ENCODE data around the gene CRYL1. TPM values are rescaled to one million over a fixed set of nuclear protein-coding genes. Genes with fewer than 3 reads are reported as not detected.

The CRYL1 gene
- total and polyA plus RNA-seq, 5 donors from 2014 or later: 16.2 to 55.0 (median 53.6) TPM

- Mint-ChIP-seq H3K4me1 (peaks cover 0 to 12% (median 6%) of the 10 kb centered on the region in 4 donors), H3K27me3 (peaks cover 10% of the 10 kb centered on the region), H3K36me3 (peaks cover 29% of the 10 kb centered on the region), H3K4me3 (peak overlapping the region in 1 of 4 donors; percentile 7), H3K27ac (no peak overlapping the region), H3K9me3 (peaks cover 0 to 4% (median 0%) of the 10 kb centered on the region in 7 donors)
- DNase-seq (no peak), ATAC-seq (ENCODE audit: low read depth in 2 of 2) (no peak)
- H3K36me3 ChIP-seq (ENCODE audit: control insufficient read depth, insufficient read depth, low read length): no peaks in the 10 kb centered on the region
- H3K27me3 ChIP-seq (ENCODE audit: control insufficient read depth, insufficient read depth, low read length): no peaks in the 10 kb centered on the region
- H3K27ac ChIP-seq (ENCODE audit: insufficient read depth, low read length, poor library complexity, severe bottlenecking): no peak overlapping the region
- H3K9me3 ChIP-seq (ENCODE audit: control insufficient read depth in 2 of 2, low read length in 2 of 2): no peaks in the 10 kb centered on the region
- H3K4me1 ChIP-seq (ENCODE audit: control insufficient read depth, insufficient read depth, low read length, poor library complexity, severe bottlenecking): peaks cover 7% of the 10 kb centered on the region
- no peak overlapping the region for H3K4me3 ChIP-seq (ENCODE audit: low read depth, low read length)
These were observed 124.9 kb downstream of the CRYL1 start for GRCh38 chr13:20400774-20401173.

GRCh38 chr13:20399961-20400360 is 125.7 kb downstream of the CRYL1 start:
- no peak for ATAC-seq (ENCODE audit: low read depth in 2 of 2)
- Mint-ChIP-seq H3K36me3 (peaks cover 29% of the 10 kb centered on the region), H3K27ac (peak overlapping the region; percentile 28 to 63 (median 33)), H3K4me3 (no peak overlapping the region), H3K4me1 (peaks cover 0 to 12% (median 6%) of the 10 kb centered on the region in 4 donors), H3K9me3 (peaks cover 0 to 4% (median 0%) of the 10 kb centered on the region in 7 donors), H3K27me3 (peaks cover 10% of the 10 kb centered on the region)
- Histone ChIP-seq H3K9me3 (ENCODE audit: control insufficient read depth in 2 of 2, low read length in 2 of 2) (no peaks in the 10 kb centered on the region), H3K4me3 (ENCODE audit: low read depth, low read length) (no peak overlapping the region), H3K27me3 (ENCODE audit: control insufficient read depth, insufficient read depth, low read length) (no peaks in the 10 kb centered on the region), H3K4me1 (ENCODE audit: control insufficient read depth, insufficient read depth, low read length, poor library complexity, severe bottlenecking) (peaks cover 7% of the 10 kb centered on the region), H3K27ac (ENCODE audit: insufficient read depth, low read length, poor library complexity, severe bottlenecking) (no peak overlapping the region), H3K36me3 (ENCODE audit: control insufficient read depth, insufficient read depth, low read length) (no peaks in the 10 kb centered on the region)
- DNase-seq: no peak

GRCh38 chr13:20399515-20399914 is 126.1 kb downstream of the CRYL1 start:
- Mint-ChIP-seq H3K4me1 (peaks cover 0 to 12% (median 6%) of the 10 kb centered on the region in 4 donors), H3K27me3 (peaks cover 10% of the 10 kb centered on the region), H3K27ac (peak overlapping the region in 1 of 3 donors; percentile 74), H3K9me3 (peaks cover 0 to 4% (median 0%) of the 10 kb centered on the region in 7 donors), H3K4me3 (no peak overlapping the region), H3K36me3 (peaks cover 26% of the 10 kb centered on the region)
- no peak overlapping the region for H3K4me3 ChIP-seq (ENCODE audit: low read depth, low read length)
- H3K27me3 ChIP-seq (ENCODE audit: control insufficient read depth, insufficient read depth, low read length): no peaks in the 10 kb centered on the region
- peaks cover 7% of the 10 kb centered on the region for H3K4me1 ChIP-seq (ENCODE audit: control insufficient read depth, insufficient read depth, low read length, poor library complexity, severe bottlenecking)
- ATAC-seq (ENCODE audit: low read depth in 2 of 2) (no peak), DNase-seq (no peak)
- no peak overlapping the region for H3K27ac ChIP-seq (ENCODE audit: insufficient read depth, low read length, poor library complexity, severe bottlenecking)
- H3K9me3 ChIP-seq (ENCODE audit: control insufficient read depth in 2 of 2, low read length in 2 of 2): no peaks in the 10 kb centered on the region
- no peaks in the 10 kb centered on the region for H3K36me3 ChIP-seq (ENCODE audit: control insufficient read depth, insufficient read depth, low read length)

- Mint-ChIP-seq H3K27ac (no peak overlapping the region), H3K9me3 (peaks cover 0 to 4% (median 0%) of the 10 kb centered on the region in 7 donors), H3K4me3 (no peak overlapping the region), H3K4me1 (peaks cover 0 to 12% (median 6%) of the 10 kb centered on the region in 4 donors), H3K36me3 (peaks cover 15% of the 10 kb centered on the region), H3K27me3 (peaks cover 10% of the 10 kb centered on the region)
- ATAC-seq (ENCODE audit: low read depth in 2 of 2): no peak
- no peak overlapping the region for H3K27ac ChIP-seq (ENCODE audit: insufficient read depth, low read length, poor library complexity, severe bottlenecking)
- no peak for DNase-seq
- no peaks in the 10 kb centered on the region for H3K36me3 ChIP-seq (ENCODE audit: control insufficient read depth, insufficient read depth, low read length)
- H3K27me3 ChIP-seq (ENCODE audit: control insufficient read depth, insufficient read depth, low read length): no peaks in the 10 kb centered on the region
- H3K9me3 ChIP-seq (ENCODE audit: control insufficient read depth in 2 of 2, low read length in 2 of 2): no peaks in the 10 kb centered on the region
- H3K4me1 ChIP-seq (ENCODE audit: control insufficient read depth, insufficient read depth, low read length, poor library complexity, severe bottlenecking): peaks cover 7% of the 10 kb centered on the region
- H3K4me3 ChIP-seq (ENCODE audit: low read depth, low read length): no peak overlapping the region
These were observed 127.2 kb downstream of the CRYL1 start for GRCh38 chr13:20398459-20398858.

GRCh38 chr13:20397896-20398295 is 127.8 kb downstream of the CRYL1 start:
- Mint-ChIP-seq H3K4me3 (no peak overlapping the region), H3K9me3 (peaks cover 0 to 4% (median 0%) of the 10 kb centered on the region in 7 donors), H3K4me1 (peaks cover 0 to 12% (median 6%) of the 10 kb centered on the region in 4 donors), H3K27ac (no peak overlapping the region), H3K27me3 (peaks cover 10% of the 10 kb centered on the region), H3K36me3 (peaks cover 14% of the 10 kb centered on the region)
- no peak for ATAC-seq (ENCODE audit: low read depth in 2 of 2)
- Histone ChIP-seq H3K4me1 (ENCODE audit: control insufficient read depth, insufficient read depth, low read length, poor library complexity, severe bottlenecking) (peaks cover 7% of the 10 kb centered on the region), H3K4me3 (ENCODE audit: low read depth, low read length) (no peak overlapping the region), H3K27me3 (ENCODE audit: control insufficient read depth, insufficient read depth, low read length) (no peaks in the 10 kb centered on the region), H3K27ac (ENCODE audit: insufficient read depth, low read length, poor library complexity, severe bottlenecking) (no peak overlapping the region), H3K9me3 (ENCODE audit: control insufficient read depth in 2 of 2, low read length in 2 of 2) (no peaks in the 10 kb centered on the region), H3K36me3 (ENCODE audit: control insufficient read depth, insufficient read depth, low read length) (no peaks in the 10 kb centered on the region)
- no peak for DNase-seq

- Mint-ChIP-seq H3K27me3 (peaks cover 7% of the 10 kb centered on the region), H3K4me1 (peaks cover 0 to 5% (median 2%) of the 10 kb centered on the region in 4 donors)
These were observed 130.4 kb downstream of the CRYL1 start for GRCh38 chr13:20395061-20395916.

GRCh38 chr13:20394506-20394905 is 131.2 kb downstream of the CRYL1 start:
- peaks cover 0 to 2% (median 0%) of the 10 kb centered on the region in 7 donors for H3K9me3 Mint-ChIP-seq
- H3K27ac ChIP-seq (ENCODE audit: insufficient read depth, low read length, poor library complexity, severe bottlenecking): no peak overlapping the region
- H3K27me3 Mint-ChIP-seq: peaks cover 4% of the 10 kb centered on the region
- H3K27me3 ChIP-seq (ENCODE audit: control insufficient read depth, insufficient read depth, low read length): no peaks in the 10 kb centered on the region
- peaks cover 0 to 4% (median 0%) of the 10 kb centered on the region in 4 donors for H3K4me1 Mint-ChIP-seq
- no peaks in the 10 kb centered on the region for H3K36me3 ChIP-seq (ENCODE audit: control insufficient read depth, insufficient read depth, low read length)
- ATAC-seq (ENCODE audit: low read depth in 2 of 2) (no peak), DNase-seq (no peak)
- no peaks in the 10 kb centered on the region for H3K4me1 ChIP-seq (ENCODE audit: control insufficient read depth, insufficient read depth, low read length, poor library complexity, severe bottlenecking)
- no peak overlapping the region for H3K4me3 Mint-ChIP-seq
- peaks cover 7% of the 10 kb centered on the region for H3K36me3 Mint-ChIP-seq
- no peak overlapping the region for H3K4me3 ChIP-seq (ENCODE audit: low read depth, low read length)
- no peaks in the 10 kb centered on the region for H3K9me3 ChIP-seq (ENCODE audit: control insufficient read depth in 2 of 2, low read length in 2 of 2)
- H3K27ac Mint-ChIP-seq: no peak overlapping the region

More at GRCh38 chr13:20395061-20395916, 130.4 kb downstream of the CRYL1 start:
- no peak for DNase-seq
- ATAC-seq (ENCODE audit: low read depth in 2 of 2): no peak
- no peaks in the 10 kb centered on the region for H3K4me1 ChIP-seq (ENCODE audit: control insufficient read depth, insufficient read depth, low read length, poor library complexity, severe bottlenecking)
- no peaks in the 10 kb centered on the region for H3K36me3 ChIP-seq (ENCODE audit: control insufficient read depth, insufficient read depth, low read length)
- no peaks in the 10 kb centered on the region for H3K9me3 ChIP-seq (ENCODE audit: control insufficient read depth in 2 of 2, low read length in 2 of 2)
- peak overlapping the region in 1 of 3 donors; percentile 22 for H3K27ac Mint-ChIP-seq
- H3K27ac ChIP-seq (ENCODE audit: insufficient read depth, low read length, poor library complexity, severe bottlenecking): no peak overlapping the region
- no peak overlapping the region for H3K4me3 ChIP-seq (ENCODE audit: low read depth, low read length)
- H3K36me3 Mint-ChIP-seq: peaks cover 9% of the 10 kb centered on the region
- peaks cover 0 to 4% (median 0%) of the 10 kb centered on the region in 7 donors for H3K9me3 Mint-ChIP-seq
- no peak overlapping the region for H3K4me3 Mint-ChIP-seq
- H3K27me3 ChIP-seq (ENCODE audit: control insufficient read depth, insufficient read depth, low read length): no peaks in the 10 kb centered on the region

Data from CD4-positive, CD25-positive, alpha-beta regulatory T cell (primary cell).